GM21619 (cell line): ENCODE results near the gene DACT2.

Source experiments
- ATAC-seq: cut with Tn5 transposase; IDR thresholded peaks from one replicate; pipeline ENCODE4 v1.9.1; 2021; ENCODE audit not compliant: unreplicated experiment

The DACT2 gene

DNA sequence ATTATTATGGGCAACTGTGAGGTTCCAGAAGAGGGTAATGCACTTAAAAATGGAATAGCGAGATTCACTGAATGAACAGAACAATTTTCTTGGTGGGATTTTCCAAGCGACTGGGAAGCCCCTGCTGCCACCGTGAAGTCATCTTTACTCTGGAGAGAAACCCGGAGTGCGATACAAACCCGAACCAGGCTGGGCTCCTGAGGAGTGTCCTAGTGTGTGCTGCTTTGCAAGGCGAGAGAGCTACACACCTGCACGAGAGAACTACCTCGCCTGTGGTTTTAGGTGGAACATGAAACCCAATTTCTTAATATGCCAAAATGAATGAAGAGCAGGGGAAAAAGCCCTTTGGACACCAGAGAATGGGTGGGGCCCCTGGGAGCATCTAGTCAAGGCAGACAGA lies 33.5 kb upstream of the DACT2 start:
- ATAC-seq, result no peak

GRCh38 chr6:168352096-168352495 lies 32.5 kb upstream of the DACT2 start:
- no peak for ATAC-seq

DNA sequence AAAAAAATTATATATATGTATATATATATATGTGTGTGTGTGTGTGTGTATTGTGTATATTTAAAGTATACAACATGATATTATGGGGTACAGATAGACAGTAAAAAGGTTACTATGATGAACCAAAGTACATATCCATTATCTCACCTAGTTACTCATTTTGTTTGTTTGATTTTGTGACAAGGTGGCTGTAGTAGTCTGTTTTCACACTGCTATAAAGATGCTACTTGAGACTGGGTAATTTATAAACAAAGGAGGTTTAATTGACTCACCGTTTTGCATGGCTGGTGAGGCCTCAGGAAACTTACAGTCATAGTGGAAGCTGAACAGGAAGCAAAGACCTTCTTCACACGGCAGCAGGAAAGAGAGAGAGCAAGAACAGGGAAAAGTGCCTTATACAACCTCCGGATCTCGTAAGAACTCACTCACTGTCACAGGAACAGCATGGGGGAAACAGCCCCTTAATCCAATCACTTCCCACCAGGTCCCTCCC lies 30.2 kb upstream of the DACT2 start:
- ATAC-seq, result no peak

GRCh38 chr6:168348186-168348585 lies 28.6 kb upstream of the DACT2 start:
- no peak for ATAC-seq

DNA sequence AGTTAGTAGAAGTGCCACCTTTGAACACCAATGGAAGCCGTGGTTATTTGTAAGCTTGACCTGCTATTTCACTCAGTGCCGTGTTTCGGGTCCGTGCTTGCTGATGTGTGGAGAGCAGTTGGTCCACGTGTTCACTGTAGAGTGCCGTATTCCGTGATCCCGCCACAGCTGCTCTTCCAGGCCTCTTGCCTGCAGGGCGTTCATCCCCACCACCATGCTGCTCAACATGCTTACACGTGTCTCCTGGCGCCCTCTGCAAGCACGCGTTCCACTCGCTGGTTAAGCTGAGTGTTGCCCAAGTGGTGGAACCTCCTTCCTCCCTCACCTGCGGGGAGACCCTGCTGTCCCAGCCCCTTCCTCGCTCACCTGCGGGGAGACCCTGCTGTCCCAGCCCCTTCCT lies 28.0 kb upstream of the DACT2 start:
- ATAC-seq, result no peak

DNA sequence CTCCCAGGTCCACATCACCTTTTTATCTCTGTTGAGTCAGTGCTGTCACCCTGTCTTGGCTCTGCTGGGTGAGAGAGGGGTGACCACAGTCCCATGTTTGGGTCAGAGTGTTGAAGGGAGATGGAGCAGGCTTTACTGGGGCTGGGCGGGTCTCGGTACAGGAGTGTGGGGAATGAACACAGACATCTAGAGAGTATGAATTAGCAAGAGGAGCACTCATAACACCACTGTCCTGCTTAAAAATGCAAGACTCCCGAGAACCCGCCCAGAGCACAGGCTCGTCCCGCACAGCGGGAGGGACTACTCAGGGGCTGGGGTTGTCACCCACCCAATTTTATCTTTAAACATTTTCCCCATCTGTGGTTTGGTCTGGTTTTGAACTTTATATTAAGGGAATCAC lies 27.5 kb upstream of the DACT2 start:
- ATAC-seq, result no peak

DNA sequence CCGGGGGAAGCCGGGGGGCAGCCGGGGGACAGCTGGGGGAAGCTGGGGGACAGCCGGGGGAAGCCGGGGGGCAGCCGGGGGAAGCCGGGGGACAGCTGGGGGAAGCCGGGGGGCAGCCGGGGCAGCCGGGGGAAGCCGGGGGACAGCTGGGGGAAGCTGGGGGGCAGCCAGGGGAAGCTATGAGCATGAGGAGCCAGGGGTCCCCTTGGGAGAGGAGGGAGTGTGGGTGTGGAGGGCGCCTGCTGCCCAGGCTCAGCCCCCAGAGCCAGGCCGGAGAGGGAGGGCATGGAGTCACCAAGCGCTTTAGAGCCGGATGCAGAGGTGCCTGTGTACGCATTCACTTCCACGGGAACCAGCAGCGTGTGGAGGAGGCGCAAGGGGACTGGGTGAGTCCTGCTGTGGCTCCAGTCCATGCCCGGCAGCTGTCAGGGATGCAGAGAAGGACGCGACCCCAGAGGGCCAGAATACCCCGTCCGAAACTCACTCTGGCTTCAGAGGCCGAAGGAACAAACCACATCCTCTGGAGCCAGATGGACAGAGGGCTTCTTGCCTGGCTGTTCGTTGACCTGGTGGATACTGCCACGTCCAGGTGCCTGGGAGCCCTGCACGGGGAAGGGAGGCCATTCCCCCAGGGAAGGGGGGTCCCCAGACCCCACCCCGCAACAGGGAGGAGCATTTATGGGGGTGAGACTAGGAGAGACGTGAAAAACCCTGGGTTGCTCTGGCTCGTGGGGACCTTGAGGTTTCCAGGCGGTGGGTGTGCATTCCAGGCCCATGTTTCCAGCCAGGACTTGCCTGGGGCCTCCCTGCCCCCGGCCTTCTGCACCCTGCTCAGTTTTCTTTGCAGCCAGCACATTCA lies 26.5 kb upstream of the DACT2 start:
- no peak for ATAC-seq

GRCh38 chr6:168345266-168345665 lies 25.7 kb upstream of the DACT2 start:
- no peak for ATAC-seq

DNA sequence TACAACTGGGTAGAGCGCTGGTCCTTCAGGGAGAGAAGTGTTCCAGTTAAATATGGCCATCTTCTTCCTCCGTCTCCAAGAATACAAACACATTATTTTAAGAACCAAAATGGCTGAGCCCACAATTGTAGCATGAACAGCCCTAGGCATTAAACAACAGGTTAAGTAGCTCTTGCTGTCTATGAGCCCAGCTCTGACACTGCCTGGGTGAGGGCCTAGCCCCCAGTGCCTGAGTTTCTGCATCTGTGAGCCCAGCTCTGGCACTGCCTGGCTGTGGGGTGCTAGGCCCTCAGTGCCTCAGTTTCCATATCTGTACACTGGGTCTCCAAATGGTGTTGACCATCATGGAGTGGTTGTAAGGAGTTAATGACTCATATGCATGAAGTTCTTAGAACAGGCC lies 24.8 kb upstream of the DACT2 start:
- no peak for ATAC-seq

DNA sequence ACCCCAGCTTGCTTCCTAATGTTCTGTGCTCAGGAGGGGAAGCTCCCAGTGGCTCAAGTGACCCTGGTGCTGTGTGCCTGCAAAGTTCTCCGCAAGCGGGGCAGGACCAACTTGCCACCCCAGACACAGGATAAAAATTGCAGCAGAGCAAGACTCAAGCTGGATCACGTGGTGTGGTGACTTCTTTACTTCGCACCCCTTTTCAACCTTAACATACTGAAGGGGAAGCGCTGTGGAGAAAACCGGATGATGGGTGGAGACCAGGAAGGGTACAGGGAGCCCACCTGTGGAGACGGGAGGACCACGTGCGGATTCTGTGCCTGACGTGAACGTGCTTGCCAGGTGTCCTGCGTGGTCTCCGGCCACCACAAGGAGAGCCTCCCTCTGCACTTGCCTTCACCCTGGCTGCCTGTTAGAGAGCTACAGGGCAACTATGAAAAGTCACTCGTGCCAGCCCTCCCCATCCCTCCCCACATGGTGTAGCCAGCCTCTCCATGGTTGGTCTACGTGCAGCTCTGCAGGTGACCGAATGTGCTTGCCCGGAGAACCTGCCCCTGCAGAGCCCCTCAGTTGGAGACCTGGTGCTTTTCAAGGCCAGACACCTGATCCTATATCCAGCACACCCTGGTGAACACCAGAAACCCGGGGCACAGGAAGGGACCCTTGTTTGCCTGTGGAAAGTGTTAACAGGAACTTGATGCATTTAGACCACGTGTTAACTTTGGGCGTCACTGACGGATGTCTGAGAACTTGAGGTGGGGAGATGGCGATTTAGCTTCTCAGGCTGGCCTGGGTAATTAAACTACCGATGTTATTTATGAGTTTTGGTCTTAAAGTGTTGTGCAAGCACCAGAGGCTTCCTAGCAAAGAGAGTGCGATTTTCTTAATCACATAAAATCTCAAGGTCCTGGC lies 23.9 kb upstream of the DACT2 start:
- no peak for ATAC-seq

- ATAC-seq, result no peak
Measured at GRCh38 chr6:168342636-168343035, 23.1 kb upstream of the DACT2 start.

GRCh38 chr6:168341280-168341900 lies 21.8 kb upstream of the DACT2 start:
- ATAC-seq, result no peak

GRCh38 chr6:168340819-168341218 lies 21.2 kb upstream of the DACT2 start:
- ATAC-seq, result no peak

- no peak for ATAC-seq
Measured at GRCh38 chr6:168338777-168339176, 19.2 kb upstream of the DACT2 start.

DNA sequence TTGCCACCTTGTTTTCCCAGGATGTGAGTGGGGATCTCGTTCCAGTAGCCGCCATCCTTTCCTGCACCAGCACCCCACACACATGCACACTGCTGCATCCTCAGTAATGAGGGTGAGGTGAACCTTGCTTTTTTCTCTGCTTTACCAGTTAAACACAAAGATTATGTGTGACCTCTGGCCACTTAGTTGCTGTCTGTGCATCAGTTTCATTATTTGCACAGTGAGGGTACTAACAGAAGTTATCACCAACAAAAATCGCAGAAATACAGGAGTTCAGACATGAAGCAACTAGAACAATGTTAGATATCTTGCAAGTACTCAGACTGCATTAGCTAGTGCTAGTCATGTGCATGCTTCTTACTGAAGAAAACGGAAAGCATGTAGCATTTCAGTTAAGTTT lies 17.4 kb upstream of the DACT2 start:
- no peak for ATAC-seq

DNA sequence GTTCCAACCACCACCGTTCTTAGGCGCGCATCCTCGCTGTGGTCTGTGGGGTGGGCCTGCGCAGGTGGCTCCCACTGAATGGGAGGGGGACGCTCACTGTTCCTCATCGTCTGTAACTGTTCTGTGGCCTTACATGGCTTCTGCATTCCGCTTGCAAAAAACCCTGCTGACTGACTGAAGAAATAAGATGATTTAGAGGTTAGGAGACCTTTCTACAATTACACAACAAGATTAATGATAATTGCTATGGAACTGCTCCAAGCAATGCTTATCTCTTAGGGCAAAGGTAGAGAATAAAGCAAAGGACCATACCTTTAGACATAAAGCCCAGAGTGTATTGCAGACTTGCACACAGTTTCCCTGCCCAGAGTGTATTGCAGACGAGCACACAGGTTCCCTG lies 14.4 kb upstream of the DACT2 start:
- no peak for ATAC-seq

GRCh38 chr6:168333491-168333890 lies 13.9 kb upstream of the DACT2 start:
- ATAC-seq, result no peak

- ATAC-seq, result no peak
Measured at GRCh38 chr6:168333039-168333438, 13.5 kb upstream of the DACT2 start.

DNA sequence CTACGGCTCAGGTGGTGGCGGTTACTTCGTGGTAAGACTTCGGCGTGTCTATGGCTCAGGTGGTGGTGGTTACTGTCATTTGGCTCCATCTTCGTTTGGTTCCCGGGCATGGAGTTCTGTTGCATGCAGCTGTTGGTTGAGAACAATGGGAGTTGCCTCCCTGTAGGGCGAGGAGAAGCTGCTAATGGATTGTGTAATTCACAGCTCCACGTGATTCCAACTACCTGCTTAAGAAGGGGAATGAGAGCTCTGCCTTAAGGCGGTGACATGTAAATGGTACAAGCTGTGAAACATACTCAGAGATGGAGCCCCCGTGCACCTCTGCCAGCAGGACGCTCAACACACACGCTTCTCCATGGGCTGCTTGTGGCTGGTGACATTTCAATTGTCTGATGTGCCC lies 12.4 kb upstream of the DACT2 start:
- no peak for ATAC-seq

- ATAC-seq, result no peak
Measured at GRCh38 chr6:168331058-168331457, 11.5 kb upstream of the DACT2 start.

- ATAC-seq, result no peak
Measured at GRCh38 chr6:168330403-168330802, 10.8 kb upstream of the DACT2 start.
